ENCODE data around the gene ESYT3. TPM values are rescaled to one million over a fixed set of nuclear protein-coding genes. Genes with fewer than 3 reads are reported as not detected.

ESYT3 gene
- total and polyA plus RNA-seq, 5 donors = 0.66 to 2.4 (median 1.3) TPM

DNA sequence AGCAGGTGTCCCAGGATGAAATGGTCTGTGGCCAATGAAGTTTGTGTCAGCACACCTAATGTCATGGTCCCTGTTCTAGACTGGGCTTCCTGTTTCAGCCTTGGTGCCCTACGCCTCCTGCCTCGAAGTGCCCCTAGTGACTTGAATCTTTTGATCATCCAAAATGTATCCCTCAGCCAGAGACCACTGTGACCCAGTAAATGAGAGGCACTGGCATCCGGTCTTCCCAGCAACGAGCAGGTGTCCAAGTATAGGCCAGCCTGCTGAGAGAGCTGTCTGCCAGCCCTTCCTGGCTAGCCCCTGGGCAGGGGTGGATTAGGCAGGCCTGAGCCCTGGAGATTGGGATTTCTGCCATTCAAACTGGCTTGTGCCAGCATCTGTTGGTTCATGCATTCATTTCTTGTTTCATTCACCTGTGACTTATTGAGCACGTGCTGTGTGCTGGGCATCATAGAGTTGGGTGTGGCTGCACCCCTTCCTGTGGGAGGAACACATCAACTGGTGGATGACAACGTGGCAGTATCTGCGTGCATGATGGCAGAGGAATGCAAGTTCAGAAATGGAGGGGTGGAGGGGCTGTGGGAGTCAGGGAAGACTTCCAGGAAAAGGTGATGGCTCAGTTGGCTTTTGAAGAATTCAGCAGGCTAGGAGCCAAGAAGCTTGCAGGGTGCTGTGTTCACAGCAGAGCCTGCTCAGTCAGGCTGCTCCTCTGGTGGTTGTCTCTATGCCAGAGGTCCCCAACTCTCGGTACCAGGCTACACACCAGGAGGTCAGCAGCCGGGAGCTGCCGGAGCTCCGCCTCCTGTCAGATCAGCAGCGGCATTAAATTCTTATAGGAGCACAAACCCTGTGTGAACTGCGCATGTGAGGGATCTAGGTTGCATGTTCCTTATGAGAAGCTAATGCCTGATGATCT lies 21.6 kb downstream of the ESYT3 start:
- no peak for DNase-seq
- 77% methylated on average over 13 of the region's 13 CpGs for WGBS
- Histone ChIP-seq H3K9me3 (ENCODE audit: control insufficient read depth, low read length) (no peaks in the 10 kb centered on the region), H3K27me3 (ENCODE audit: control insufficient read depth, insufficient read depth) (no peaks in the 10 kb centered on the region), H3K27ac (ENCODE audit: low read length) (no peak overlapping the region), H3K4me1 (ENCODE audit: control insufficient read depth, insufficient read depth, low read length) (peaks cover 4% of the 10 kb centered on the region), H3K4me3 (ENCODE audit: low read length) (no peak overlapping the region)
- no peak for ATAC-seq
- intact Hi-C loops (cut with DNase I) = no loop called here

DNA sequence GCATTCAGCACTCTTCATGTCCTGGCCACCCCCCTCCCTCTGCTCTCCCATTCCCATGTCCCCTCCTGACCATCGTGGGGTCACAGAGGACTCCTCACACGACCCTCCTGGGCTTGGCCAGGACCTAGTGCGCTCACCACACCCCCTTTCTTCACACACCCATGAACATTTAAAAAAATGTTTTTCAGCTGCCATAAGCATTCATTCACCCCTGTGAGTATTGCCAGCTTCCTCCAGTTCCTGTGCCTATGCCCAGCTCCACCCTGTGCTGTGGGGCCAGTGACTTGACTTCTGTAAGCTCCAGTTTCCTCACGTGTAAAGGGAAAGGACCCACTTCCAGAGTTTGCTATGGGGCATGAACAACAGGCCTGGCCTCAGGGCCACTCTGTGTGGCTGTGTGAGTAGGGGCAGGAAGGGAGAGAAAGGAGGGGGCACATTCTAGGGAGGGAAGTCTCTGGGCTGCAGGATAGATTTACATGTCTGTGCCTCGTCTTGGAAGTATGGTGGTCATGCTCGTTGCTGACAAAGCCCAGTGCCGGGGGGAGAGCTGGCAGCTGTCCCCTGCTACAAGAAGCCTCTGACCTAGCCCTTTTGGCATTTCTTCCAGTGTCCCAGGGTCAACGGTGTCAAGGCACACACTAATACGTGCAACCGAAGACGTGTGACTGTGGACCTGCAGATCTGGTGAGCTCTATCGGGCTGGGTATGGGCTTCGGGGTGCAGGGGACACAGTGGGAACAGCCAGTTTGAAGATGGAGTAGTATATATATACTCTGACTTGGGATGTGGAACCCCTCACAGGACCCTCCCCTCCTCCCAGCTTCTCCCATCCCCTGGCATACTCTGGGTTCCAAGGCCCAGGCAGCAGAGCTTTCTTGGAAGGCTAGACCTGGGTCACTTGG lies 22.8 kb downstream of the ESYT3 start:
- ATAC-seq (no peak), DNase-seq (no peak)
- Histone ChIP-seq H3K4me3 (ENCODE audit: low read length) (no peak overlapping the region), H3K27me3 (ENCODE audit: control insufficient read depth, insufficient read depth) (no peaks in the 10 kb centered on the region), H3K4me1 (ENCODE audit: control insufficient read depth, insufficient read depth, low read length) (peaks cover 4% of the 10 kb centered on the region), H3K9me3 (ENCODE audit: control insufficient read depth, low read length) (no peaks in the 10 kb centered on the region), H3K27ac (ENCODE audit: low read length) (no peak overlapping the region)
- intact Hi-C loops (cut with DNase I) = no loop called here
- 85% methylated on average over 13 of the region's 13 CpGs for WGBS

DNA sequence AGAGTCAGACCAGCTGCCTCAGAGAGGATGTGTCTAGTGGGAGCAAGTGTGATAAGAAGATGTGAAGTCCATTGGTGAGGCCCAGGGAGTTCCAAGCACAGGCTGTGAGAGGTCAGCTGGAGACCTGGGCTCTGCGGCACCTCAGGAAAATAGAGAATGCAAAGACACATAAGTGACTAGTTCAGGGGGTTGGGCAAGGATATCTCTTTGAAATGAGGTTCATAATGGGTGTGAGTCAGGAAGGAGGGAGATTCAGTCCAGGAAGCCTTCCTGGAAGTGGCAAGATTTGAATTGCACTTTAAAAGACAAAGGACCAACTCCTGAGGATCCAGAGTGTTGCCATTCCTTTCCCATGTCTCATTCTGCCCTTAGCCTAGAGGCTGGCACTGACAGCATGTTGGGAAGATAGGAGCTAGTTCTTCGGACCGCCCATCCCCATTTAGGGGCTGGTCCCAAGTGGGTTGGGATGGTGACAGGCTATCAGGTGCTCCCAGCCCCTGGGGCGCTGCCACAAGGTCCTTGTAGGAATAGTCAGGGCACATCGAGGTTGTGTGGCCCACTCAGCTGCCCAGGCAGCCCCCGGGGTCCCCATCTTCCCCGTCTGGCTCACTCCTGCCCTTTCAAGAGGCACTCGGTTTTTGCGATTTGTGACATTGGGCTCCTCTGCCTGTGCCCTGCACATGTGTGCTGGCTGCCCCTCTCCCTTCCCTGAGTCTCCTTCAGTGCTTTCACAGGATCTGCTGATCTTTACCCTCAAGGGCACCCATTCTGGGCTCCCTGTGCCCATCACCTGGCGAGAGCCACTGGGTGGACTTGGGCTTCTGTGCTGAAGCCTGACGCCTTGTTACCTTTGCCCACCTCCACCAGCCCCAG lies 23.7 kb downstream of the ESYT3 start:
- Histone ChIP-seq H3K9me3 (ENCODE audit: control insufficient read depth, low read length) (no peaks in the 10 kb centered on the region), H3K27ac (ENCODE audit: low read length) (no peak overlapping the region), H3K4me1 (ENCODE audit: control insufficient read depth, insufficient read depth, low read length) (peaks cover 4% of the 10 kb centered on the region), H3K27me3 (ENCODE audit: control insufficient read depth, insufficient read depth) (no peaks in the 10 kb centered on the region), H3K4me3 (ENCODE audit: low read length) (no peak overlapping the region)
- ATAC-seq (no peak), DNase-seq (no peak)
- WGBS = 87% methylated on average over 11 of the region's 11 CpGs
- intact Hi-C loops (cut with DNase I) = no loop called here

DNA sequence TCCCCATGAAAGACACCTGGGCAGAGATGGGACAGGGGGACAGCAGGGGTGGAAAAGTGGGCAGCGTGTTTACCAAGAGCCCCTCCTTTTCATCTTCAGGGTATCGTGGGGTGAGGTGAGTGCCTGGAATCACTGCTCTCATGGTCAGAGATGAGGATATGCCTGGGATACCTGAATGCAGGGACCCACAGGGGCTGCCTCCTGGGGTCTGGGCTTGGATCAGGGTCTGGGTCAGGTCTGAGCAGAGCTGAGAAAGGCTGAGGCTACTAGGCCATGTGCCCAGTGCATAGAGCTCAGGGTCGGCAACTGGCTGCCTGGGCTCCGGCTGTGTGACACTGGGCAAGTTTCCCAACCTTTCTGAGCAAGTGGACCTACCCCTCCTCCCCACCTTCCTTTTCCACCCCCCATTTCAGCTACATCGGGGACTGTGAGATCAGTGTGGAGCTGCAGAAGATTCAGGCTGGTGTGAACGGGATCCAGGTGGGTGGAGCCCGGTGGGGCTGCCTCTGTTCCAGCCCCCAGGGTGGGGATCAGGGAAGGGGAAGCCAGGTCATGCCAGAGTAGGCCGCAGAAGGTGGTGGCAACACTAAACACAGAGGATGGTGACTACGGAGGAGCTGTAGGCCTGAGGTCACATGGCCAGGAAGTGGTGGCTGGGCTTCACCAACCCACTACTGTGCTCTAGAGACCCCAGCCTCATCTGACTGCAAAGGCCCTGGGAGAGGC lies 24.5 kb downstream of the ESYT3 start:
- Histone ChIP-seq H3K27ac (ENCODE audit: low read length) (no peak overlapping the region), H3K27me3 (ENCODE audit: control insufficient read depth, insufficient read depth) (no peaks in the 10 kb centered on the region), H3K4me1 (ENCODE audit: control insufficient read depth, insufficient read depth, low read length) (peaks cover 4% of the 10 kb centered on the region), H3K9me3 (ENCODE audit: control insufficient read depth, low read length) (no peaks in the 10 kb centered on the region), H3K4me3 (ENCODE audit: low read length) (no peak overlapping the region)
- ATAC-seq = no peak
- 78% methylated on average over 9 of the region's 9 CpGs for WGBS
- intact Hi-C loops (cut with DNase I) = no loop called here
- no peak for DNase-seq

DNA sequence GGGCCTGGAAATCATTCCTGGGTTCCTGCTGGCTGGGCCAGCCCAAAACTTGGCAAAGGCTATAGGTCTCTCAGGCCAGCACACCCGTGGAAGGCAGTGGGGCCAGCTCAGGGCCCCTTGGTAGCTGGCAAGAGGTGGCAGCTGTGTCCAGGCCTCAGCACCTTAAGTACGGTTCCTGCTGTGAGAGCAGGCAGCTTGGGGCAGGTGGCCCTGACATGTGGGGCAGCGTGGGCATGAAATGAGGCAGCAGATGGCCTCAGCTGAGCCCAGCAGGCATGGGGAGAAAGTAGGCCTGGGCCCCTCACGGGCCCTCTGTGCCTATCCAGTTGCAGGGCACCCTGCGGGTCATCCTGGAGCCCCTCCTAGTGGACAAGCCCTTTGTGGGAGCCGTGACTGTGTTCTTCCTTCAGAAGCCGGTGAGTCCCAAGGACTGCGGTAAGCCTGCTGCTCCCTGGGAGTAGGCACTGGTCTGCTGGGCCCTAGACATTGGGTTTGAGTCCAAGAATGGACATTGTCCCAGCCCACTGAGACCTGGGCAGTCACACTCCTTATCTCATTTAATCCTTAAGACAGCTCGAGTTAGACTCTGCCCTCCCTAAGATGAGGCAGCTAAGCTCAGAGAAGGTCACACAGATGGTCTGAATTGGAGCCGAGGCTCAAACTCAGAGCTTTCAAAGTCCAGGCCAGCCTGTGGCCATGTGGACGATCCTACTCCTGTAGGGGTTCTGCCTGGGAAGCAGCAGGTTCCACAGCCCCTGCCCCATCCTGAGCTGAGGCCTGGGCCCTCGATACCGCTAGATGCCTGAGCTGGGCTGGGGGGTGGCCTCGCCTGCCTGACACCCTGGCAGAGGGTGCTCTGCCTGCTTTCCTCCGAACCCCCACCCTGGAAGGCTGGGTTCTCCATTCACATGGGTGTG lies 25.5 kb downstream of the ESYT3 start:
- Histone ChIP-seq H3K4me3 (ENCODE audit: low read length) (no peak overlapping the region), H3K4me1 (ENCODE audit: control insufficient read depth, insufficient read depth, low read length) (peaks cover 4% of the 10 kb centered on the region), H3K27me3 (ENCODE audit: control insufficient read depth, insufficient read depth) (no peaks in the 10 kb centered on the region), H3K27ac (ENCODE audit: low read length) (no peak overlapping the region), H3K9me3 (ENCODE audit: control insufficient read depth, low read length) (no peaks in the 10 kb centered on the region)
- DNase-seq (no peak), ATAC-seq (peak in 1 of 2 donors; percentile 5)
- intact Hi-C loops (cut with DNase I) = no loop called here
- 79% methylated on average over 15 of the region's 15 CpGs for WGBS

DNA sequence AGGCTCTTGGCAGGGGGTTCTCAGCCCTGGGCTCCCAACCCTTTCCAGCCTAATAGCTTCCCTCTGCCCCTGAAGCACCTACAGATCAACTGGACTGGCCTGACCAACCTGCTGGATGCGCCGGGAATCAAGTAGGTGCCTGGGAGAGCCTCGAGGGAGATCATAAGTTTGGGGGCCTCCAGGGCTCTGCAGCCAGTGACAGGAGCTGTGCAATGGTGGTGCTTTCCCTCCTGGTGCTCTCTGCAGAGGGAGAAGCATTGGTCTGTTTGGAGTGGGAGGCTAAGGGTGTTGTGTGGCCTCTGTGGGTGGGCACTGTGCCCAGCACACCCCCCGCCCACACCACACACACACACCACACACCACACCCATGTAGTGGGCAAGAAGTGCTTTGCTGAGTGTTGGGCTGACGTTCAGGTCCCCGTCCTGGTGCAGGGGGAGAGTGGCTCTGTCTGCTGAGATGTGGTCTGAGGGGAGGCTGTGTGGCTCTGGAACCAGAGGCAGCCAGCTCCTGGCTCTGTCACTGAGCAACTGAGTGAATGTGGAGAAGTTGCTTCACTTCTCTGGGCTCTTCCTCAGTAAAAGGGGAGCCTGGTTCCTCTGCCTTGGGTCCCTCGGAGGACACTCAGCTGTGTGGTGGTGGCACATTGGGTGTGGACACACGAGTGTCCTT lies 26.3 kb downstream of the ESYT3 start:
- intact Hi-C loops (cut with DNase I) = no loop called here
- ATAC-seq (peak in 1 of 2 donors; percentile 23), DNase-seq (no peak)
- H3K27ac ChIP-seq (ENCODE audit: low read length) = no peak overlapping the region
- no peaks in the 10 kb centered on the region for H3K27me3 ChIP-seq (ENCODE audit: control insufficient read depth, insufficient read depth)
- WGBS = 58% methylated on average over 8 of the region's 8 CpGs
- H3K4me3 ChIP-seq (ENCODE audit: low read length) = no peak overlapping the region
- no peaks in the 10 kb centered on the region for H3K9me3 ChIP-seq (ENCODE audit: control insufficient read depth, low read length)
- peaks cover 4% of the 10 kb centered on the region for H3K4me1 ChIP-seq (ENCODE audit: control insufficient read depth, insufficient read depth, low read length)

DNA sequence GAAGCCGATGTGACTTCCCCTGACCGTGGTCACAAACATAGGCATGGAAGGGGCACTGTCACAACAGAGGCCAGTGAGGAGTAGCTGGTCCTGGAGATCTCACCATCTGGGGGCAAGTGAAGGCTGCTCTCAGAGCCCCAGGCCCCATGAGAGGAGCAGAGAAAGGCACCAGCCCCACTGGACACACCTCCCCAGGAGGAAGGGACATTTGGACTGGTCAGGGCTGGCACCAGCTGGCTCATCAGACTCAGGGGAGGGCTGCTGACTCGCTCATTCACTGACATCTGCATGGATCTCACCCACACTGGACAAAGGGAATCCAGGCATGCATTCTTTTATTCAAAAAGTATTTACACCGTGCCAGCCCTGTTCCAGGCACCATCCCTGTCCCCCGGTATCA lies 26.8 kb downstream of the ESYT3 start:
- no peak for ATAC-seq

DNA sequence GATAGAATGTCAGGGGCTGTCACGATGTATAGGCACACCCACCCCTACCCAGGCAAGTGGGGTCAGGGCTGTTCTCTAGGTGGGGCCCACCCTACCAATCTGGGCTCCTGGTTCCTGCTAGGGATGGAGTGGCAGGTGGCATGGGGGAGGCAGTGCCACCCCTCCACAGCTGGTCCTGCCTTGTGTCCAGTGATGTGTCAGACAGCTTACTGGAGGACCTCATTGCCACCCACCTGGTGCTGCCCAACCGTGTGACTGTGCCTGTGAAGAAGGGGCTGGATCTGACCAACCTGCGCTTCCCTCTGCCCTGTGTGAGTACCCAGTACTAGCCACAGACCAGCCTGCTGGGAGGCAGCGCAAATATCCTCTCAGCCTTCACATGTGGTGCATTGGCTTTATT lies 27.5 kb downstream of the ESYT3 start:
- Histone ChIP-seq H3K27ac (ENCODE audit: low read length) (no peak overlapping the region), H3K4me3 (ENCODE audit: low read length) (no peak overlapping the region), H3K27me3 (ENCODE audit: control insufficient read depth, insufficient read depth) (no peaks in the 10 kb centered on the region), H3K9me3 (ENCODE audit: control insufficient read depth, low read length) (no peaks in the 10 kb centered on the region), H3K4me1 (ENCODE audit: control insufficient read depth, insufficient read depth, low read length) (peaks cover 4% of the 10 kb centered on the region)
- intact Hi-C loops (cut with DNase I) = no loop called here
- DNase-seq (no peak), ATAC-seq (no peak)
- WGBS = 73% methylated on average over 4 of the region's 4 CpGs

More for the DNA sequence above, 26.8 kb downstream of the ESYT3 start:
- intact Hi-C loops (cut with DNase I) = no loop called here
- no peaks in the 10 kb centered on the region for H3K27me3 ChIP-seq (ENCODE audit: control insufficient read depth, insufficient read depth)
- WGBS = 65% methylated on average over 5 of the region's 5 CpGs
- H3K4me1 ChIP-seq (ENCODE audit: control insufficient read depth, insufficient read depth, low read length) = peaks cover 4% of the 10 kb centered on the region
- H3K27ac ChIP-seq (ENCODE audit: low read length) = no peak overlapping the region
- no peaks in the 10 kb centered on the region for H3K9me3 ChIP-seq (ENCODE audit: control insufficient read depth, low read length)
- no peak overlapping the region for H3K4me3 ChIP-seq (ENCODE audit: low read length)
- no peak for DNase-seq
